GM21529 (cell line): ENCODE measurements around the gene SUPT7L.
"Not testable (repeated sequence)": the region's sequence is repeated elsewhere in the genome, so short reads cannot be mapped to it uniquely, and the experiment has no call there.

Experiments used
- ATAC-seq: cut with Tn5 transposase; IDR thresholded peaks from one replicate; pipeline ENCODE4 v1.9.1; 2021; ENCODE audit not compliant: unreplicated experiment

Gene SUPT7L

GRCh38 chr2:27640722-27641245 lies 22.6 kb downstream of the SUPT7L start:
- no peak for ATAC-seq

DNA sequence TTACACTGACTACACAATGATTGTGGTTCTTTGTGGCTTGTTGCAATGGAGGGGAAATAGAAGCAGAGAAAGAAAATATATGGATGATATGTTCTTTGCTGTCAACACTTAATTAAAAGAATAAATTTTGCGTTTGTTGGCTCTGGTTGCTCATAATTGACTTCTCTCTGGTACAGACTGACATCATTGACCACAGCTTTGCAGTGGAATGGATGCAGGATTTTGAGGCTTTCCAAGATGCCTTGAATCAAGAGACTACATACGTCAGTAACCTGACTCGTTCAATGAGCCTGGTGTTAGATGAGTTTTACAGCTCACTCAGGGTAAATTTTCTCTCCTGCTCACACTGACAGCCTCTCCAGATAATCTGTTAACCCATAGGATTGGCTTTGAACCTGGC lies 24.7 kb downstream of the SUPT7L start:
- no peak for ATAC-seq

DNA sequence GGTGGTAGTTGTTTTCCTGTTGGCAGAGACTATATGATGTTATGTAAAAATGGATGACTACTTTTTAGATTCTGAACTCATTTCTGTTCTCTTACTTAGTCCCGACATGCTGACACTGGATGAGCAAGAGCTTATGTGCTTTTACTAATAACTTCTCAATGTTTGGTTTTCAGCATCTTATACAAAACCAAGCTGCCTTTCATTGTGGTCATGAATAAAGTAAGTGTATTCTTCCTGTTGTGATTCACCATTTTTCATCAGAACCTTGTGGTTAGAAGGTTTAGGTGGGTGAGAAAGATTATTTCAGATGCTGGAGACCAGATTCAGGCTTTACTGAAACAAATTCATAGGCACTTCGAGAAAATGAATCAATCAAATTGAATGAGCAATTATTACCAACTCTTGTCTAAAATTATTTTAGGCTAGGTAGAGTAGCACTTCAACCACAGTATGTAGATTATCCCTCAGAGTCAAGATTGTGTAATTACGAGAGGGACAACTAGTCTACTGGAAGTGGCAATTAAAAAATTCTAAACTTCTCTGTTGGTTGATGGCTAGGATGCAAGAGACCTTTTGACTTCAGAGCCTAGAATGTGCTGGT lies 25.3 kb downstream of the SUPT7L start:
- no peak for ATAC-seq

DNA sequence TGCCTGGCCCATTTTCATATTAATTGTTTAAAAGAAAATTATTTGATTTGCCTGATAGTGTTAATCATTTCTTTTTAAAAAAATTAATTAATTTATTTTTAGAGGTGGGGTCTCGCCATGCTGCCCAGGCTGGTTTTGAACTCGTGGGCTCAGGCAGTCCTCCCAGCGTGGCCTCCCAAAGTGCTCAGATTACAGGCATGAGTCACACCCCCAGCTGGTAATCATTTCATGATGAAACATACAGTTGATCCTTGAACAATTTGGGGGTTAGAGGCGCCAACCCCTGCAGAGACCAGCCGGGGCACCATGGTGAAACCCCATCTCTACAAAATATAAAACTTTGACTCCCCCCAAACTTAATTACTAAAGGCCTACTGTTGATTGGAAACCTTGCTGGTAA lies 26.6 kb downstream of the SUPT7L start:
- no peak for ATAC-seq

GRCh38 chr2:27634291-27634690 lies 29.1 kb downstream of the SUPT7L start:
- no peak for ATAC-seq

GRCh38 chr2:27630257-27630656 lies 33.2 kb downstream of the SUPT7L start:
- not testable (repeated sequence) for ATAC-seq

GRCh38 chr2:27628767-27629709 lies 34.4 kb downstream of the SUPT7L start, which contains the start of the genes CCDC121 and GPN1:
Gene CCDC121 (minus strand): TSS chr2:27629012. CDS start chr2:27627799, 1,213 bp downstream.
Gene GPN1 (plus strand): TSS chr2:27629050. CDS start chr2:27629059, 9 bp downstream.
- peak; percentile 99 for ATAC-seq

DNA sequence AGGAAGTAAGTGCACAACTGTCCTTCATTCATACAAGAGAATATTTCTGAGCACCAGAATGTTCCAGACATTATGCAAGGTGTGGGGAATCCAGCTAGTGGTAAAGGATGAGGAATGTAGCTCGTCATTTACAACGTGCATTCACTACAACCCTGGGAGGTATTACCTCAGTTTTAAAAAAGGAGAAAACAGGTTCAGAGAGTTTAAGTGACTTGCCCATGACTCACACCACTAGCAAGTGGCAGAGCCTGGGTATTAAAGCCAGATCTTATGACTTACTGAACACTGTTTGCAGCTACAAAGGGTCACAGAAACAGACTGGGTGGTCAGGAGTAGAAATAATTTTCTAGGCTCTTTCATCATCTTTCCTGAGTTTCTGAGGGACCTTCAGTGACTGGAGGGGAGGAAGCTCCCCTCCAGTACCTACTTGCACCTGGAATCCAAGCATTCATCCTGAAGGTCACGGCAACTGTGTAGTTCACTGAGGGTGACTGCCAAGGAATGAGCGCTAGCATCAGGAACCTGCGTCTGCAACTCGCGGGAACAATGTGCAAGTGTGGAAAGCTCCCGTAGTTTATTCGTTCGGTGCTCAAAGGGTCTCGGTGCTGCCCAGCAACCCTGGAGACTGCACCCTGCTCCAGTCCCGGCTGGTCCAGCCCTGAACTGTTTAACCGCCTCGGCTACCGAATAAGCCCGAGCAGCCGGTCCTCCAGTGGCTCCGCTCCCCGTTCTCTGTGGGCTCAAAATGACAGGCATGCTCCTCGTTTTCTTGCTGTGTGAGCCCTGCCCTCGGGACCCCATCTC lies 35.2 kb downstream of the SUPT7L start:
- peak; percentile 27 for ATAC-seq

DNA sequence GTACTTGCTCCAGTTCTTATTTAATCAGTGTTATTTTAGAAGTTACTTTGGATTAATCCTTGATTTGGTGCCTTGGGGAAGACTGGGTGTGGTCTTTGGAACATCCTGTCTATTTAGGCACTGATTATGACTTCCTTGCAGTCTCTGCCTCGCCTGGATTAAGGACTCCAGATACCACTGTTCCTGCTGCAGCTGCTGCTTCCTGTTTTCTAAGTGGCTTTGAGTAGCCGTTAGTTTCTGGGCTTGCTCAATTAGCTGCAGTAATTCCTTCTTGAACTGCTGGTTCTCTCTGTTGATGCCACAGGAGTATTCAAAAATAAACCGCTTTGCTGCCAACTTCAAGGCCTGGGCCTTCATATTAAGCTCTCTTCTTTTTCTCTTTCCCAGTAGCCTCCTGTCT lies 36.5 kb downstream of the SUPT7L start:
- not testable (repeated sequence) for ATAC-seq

- not testable (repeated sequence) for ATAC-seq
Observed at GRCh38 chr2:27626323-27626722, 37.1 kb downstream of the SUPT7L start.

DNA sequence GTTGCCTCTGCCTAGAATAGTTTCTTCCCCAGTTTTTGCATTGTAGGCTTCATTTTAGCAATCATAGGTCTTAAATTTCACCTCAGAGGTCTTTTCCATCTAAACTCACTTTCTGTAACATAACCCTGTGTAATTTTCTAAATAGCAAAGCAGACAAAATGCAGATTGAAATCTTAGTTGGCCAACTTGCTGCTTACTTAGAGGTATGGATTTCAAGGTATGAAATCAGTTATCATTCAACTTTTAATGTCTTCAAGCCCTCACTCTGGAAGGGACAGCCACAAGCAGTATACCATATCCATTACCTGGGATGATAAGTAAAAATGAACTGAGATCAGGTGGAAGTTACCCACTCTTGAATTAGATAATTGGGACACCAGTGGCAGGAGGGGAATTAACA lies 38.5 kb downstream of the SUPT7L start:
- ATAC-seq = no peak

GRCh38 chr2:27622921-27623384 lies 40.5 kb downstream of the SUPT7L start:
- no peak for ATAC-seq

DNA sequence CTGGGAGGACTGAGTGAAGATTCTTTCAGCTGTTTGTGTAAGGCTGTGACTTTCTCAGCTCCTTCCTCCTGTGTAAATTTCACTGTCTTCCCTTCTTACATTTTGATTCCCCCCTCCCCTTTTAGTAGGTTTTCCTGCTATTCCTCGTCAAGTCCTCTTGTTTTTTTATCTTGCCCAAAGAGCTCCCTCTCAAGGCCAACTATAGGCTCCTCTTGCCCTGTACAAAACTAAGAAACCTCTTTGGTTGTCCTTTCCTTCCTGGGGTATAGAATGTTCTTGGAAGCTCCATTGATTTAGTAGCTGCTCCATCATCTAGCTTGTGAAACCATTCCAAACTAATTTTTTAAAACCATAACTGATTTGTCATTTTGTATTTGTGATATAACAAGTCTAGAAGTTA lies 41.9 kb downstream of the SUPT7L start:
- ATAC-seq = no peak

DNA sequence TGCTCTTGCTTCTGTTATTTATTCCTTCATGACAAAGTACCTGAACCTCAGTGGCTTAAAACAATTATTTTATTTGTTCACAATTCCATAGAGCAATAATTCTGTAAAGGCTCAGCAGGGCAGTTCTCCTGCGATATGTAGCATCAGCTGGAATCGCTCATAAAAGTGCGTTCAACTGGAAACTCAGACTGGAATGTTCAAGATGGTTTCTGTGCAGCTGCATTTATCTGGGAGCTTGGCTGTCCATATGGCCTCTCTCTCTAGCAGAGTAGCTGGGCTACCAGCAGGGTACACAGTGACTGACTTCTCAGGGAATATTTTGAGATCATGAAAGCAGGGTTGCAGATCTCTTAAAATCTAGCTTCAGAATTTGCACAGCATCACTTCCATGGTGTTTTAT lies 48.1 kb downstream of the SUPT7L start:
- ATAC-seq = no peak

GRCh38 chr2:27613985-27614384 lies 49.4 kb downstream of the SUPT7L start:
- ATAC-seq = no peak

- ATAC-seq = no peak
Observed at GRCh38 chr2:27606611-27607010, 56.8 kb downstream of the SUPT7L start.
